Mucosa of rectum (tissue), 2 donors: ENCODE data around the gene FERMT3.

Experiments used
- H3K27ac ChIP-seq, 2 donors: one replicate each; pipeline ENCODE4 v1.7.0; 2013; ENCODE audit warnings: inconsistent platforms in 2 of 2, low read depth in 2 of 2, low read length in 2 of 2
- H3K27me3 ChIP-seq, 2 donors: one replicate each; pipeline ENCODE4 v1.7.0; 2013; ENCODE audit warnings: low read length in 2 of 2; ENCODE audit not compliant: control insufficient read depth in 2 of 2, insufficient read depth in 2 of 2
- H3K36me3 ChIP-seq, 2 donors: one replicate each; pipeline ENCODE4 v1.7.0; 2013; ENCODE audit warnings: low read length in 2 of 2; ENCODE audit not compliant: control insufficient read depth in 2 of 2, insufficient read depth in 2 of 2
- H3K4me1 ChIP-seq, 2 donors: one replicate each; pipeline ENCODE4 v1.7.0; 2013; ENCODE audit warnings: low read length in 2 of 2, mild to moderate bottlenecking in 1 of 2; ENCODE audit not compliant: control insufficient read depth in 2 of 2, insufficient read depth in 2 of 2
- H3K4me3 ChIP-seq, 2 donors: one replicate each; pipeline ENCODE4 v1.7.0; 2013; ENCODE audit warnings: low read length in 2 of 2
- H3K9ac ChIP-seq, 2 donors: one replicate each; pipeline ENCODE4 v1.7.0; 2013; ENCODE audit warnings: low read length in 2 of 2, low read depth in 1 of 2, mild to moderate bottlenecking in 1 of 2
- H3K9me3 ChIP-seq, 2 donors: one replicate each; pipeline ENCODE4 v1.7.0; 2013; ENCODE audit warnings: low read length in 2 of 2; ENCODE audit not compliant: control insufficient read depth in 2 of 2
- donor health status: healthy.
- donor health status: Normal muscosa, but diverticular disease.

Gene FERMT3

DNA sequence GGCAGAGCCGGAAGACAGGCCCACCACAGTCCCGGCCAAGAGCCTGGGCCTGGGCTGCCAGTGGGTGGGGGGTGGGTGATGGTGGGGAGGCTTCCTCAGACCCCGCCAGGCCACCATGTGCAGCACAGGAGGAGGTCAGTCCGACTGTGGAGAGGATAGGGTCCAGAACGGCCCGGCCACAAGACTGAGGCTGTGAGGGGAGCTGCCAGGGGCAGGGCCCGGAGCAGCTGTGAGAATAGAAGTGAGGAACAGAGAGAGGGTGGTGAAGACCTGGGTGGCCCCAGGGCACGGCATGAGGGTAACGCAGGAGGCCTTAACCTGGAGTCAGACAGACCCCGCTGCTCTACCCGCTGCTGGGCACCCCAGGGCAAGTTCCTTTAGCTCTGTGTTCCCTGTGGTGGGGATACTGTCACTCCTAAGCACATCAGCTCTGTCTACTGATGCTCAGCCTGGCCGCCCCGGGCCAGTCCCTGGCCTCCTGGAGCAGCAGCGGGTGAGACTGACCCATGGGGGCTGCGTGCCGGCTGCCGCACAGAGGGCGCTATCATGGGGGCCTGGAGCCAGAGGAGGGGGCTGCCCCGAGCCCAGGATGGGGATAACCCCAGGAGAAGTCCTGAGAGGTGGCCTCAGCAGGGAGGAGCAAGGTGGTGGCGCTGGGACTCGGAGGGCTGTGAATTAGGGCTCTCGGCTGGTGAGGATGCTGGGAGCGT, 1.7 kb downstream of the FERMT3 start:
- Histone ChIP-seq H3K4me1 (peaks cover 24 to 26% of the 10 kb centered on the region in 2 donors), H3K36me3 (peaks cover 9 to 23% of the 10 kb centered on the region in 2 donors), H3K9me3 (no peaks in the 10 kb centered on the region), H3K4me3 (peak overlapping the region; percentile 68 to 78), H3K27ac (peak overlapping the region; percentile 74 to 93), H3K9ac (peak overlapping the region; percentile 85 to 92), H3K27me3 (no peaks in the 10 kb centered on the region)

DNA sequence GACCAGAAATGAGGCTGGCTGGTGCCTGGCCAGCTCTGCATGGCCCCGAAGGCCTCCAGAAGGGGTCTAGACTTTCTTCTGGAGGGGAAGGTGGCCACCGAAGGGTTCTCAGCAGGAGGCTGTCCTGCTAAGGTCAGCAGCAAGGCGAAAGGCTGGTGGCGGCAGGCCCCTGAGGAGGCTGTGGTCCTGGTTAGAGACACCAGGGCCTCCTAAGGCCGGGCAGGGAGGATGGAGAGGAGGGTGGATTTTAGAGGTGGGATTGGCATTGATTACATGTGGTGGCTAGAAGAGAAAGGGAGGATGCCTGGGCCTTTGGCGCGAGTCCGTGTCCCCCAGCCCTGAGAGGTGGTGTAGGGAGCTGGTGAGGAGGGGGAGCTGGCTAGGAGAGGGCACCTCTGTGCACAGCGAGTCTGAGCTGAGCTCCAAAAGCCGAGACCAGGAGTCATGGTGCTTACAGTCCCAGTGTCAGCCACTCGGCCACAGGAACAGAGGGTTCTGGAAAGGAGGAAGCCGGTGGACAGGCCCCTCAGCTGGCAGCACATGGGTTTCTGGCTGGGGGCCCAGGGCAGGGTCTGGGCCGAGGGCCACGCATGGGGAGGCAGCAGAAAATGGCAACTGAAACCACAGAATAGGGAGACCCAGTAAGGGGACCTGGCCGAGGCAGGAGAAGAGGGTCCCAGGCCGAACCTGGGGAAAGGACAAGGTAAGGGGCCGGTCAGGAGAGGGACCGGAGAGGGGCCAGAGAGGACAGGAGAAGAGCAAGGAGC, 2.5 kb downstream of the FERMT3 start:
- Histone ChIP-seq H3K4me3 (no peak overlapping the region), H3K9ac (no peak overlapping the region), H3K36me3 (peaks cover 2 to 15% of the 10 kb centered on the region in 2 donors), H3K27me3 (no peaks in the 10 kb centered on the region), H3K27ac (no peak overlapping the region), H3K9me3 (no peaks in the 10 kb centered on the region), H3K4me1 (peaks cover 24 to 26% of the 10 kb centered on the region in 2 donors)

DNA sequence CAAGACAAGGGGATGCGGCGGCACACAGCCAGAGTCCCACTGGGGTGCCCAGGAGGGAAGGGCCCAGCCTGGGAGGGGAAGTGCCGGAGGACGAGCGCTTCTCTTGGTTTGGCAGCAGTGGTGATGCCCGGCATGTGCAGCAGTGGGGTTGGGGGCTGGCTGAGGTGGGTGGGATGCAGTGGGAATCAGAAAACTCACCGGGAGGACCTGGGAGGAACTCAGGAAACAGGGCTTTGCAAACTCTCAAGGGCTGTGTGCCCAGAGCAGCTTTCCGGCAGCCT, 3.0 kb downstream of the FERMT3 start:
- no peak overlapping the region for H3K4me3 ChIP-seq
- peaks cover 0 to 11% of the 10 kb centered on the region in 2 donors for H3K36me3 ChIP-seq
- no peak overlapping the region for H3K9ac ChIP-seq
- H3K9me3 ChIP-seq, result no peaks in the 10 kb centered on the region
- H3K4me1 ChIP-seq, result peaks cover 24 to 26% of the 10 kb centered on the region in 2 donors
- no peaks in the 10 kb centered on the region for H3K27me3 ChIP-seq
- H3K27ac ChIP-seq, result no peak overlapping the region

DNA sequence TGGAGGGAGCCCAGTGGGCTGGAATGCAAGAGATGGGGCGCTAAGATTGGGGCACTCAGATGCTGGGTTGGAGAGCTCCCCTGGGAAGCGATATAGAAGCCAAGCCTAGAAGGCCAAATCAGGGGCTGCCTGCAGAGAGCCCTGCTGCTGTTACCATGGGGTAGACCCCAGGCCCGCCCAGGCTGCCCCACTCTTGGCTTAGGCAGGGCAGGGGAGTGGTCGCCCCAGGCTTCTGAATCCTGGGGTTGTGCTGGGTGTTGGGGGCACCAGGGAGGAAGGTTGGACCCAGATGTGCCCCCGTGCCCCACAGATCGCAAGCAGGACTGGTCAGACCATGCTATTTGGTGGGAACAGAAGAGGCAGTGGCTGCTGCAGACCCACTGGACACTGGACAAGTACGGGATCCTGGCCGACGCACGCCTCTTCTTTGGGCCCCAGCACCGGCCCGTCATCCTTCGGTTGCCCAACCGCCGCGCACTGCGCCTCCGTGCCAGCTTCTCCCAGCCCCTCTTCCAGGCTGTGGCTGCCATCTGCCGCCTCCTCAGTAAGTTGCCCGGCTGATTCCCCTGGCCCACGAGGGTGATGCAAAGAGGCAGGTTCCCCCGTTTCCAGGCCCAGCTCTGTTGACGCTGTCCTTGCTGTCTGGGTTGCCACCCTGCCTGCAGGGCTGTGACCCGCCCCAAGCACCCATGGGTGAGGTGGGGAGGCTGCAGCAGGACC, 3.9 kb downstream of the FERMT3 start:
- H3K27me3 ChIP-seq, result no peaks in the 10 kb centered on the region
- peaks cover 18 to 21% of the 10 kb centered on the region in 2 donors for H3K4me1 ChIP-seq
- no peaks in the 10 kb centered on the region for H3K9me3 ChIP-seq
- H3K27ac ChIP-seq, result no peak overlapping the region
- H3K36me3 ChIP-seq, result peaks cover 0 to 13% of the 10 kb centered on the region in 2 donors
- no peak overlapping the region for H3K9ac ChIP-seq
- H3K4me3 ChIP-seq, result no peak overlapping the region

DNA sequence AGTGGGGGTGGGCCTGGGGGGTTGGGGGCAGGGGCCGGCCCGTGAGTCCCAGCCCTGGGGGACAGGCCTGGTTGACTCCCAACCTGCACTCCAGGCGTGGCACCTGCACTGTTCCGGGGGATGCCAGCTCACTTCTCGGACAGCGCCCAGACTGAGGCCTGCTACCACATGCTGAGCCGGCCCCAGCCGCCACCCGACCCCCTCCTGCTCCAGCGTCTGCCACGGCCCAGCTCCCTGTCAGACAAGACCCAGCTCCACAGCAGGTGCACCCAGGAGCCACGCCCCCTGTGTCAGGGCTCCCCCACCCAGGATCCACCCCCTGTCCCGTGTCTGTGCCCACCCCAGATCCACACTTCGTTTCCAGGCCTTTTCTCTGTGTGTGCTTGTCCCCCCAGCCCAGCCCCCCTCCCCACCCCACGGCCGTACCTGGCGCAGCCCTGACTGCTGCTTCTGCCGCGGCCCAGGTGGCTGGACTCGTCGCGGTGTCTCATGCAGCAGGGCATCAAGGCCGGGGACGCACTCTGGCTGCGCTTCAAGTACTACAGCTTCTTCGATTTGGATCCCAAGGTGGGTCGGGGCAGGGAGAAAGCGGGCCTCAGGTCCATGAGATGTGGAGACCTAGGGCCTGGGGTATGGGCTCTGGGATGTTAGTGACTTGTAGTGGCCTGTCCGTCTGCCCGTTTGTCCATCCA, 4.8 kb downstream of the FERMT3 start:
- no peak overlapping the region for H3K27ac ChIP-seq
- no peaks in the 10 kb centered on the region for H3K27me3 ChIP-seq
- no peak overlapping the region for H3K4me3 ChIP-seq
- no peak overlapping the region for H3K9ac ChIP-seq
- H3K9me3 ChIP-seq, result no peaks in the 10 kb centered on the region
- H3K36me3 ChIP-seq, result peaks cover 0 to 13% of the 10 kb centered on the region in 2 donors
- H3K4me1 ChIP-seq, result peaks cover 11 to 12% of the 10 kb centered on the region in 2 donors

DNA sequence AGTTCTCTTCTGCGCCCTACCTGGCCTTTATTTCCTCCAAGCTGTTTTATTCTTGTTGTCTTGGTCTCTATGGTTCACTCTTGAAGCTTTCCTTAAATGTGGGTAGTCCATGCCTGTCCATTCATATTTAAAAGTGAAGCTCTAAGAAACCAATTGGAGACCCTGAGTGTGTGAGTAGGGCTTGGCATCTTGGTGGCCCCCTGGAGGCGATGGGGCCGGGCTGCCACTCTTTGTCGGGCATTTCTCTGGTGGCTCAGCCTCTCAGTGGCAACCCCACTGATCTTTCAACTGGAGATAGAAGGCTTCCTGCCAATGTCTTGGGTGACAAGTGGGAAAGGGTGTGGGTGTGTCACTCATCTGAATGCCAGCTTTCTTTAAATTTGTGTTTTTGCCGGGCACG, 10.4 kb downstream of the FERMT3 start:
- peaks cover 13 to 21% of the 10 kb centered on the region in 2 donors for H3K36me3 ChIP-seq
- H3K4me3 ChIP-seq, result no peak overlapping the region
- H3K4me1 ChIP-seq, result peaks cover 0 to 2% of the 10 kb centered on the region in 2 donors
- no peak overlapping the region for H3K9ac ChIP-seq
- H3K27me3 ChIP-seq, result no peaks in the 10 kb centered on the region
- no peak overlapping the region for H3K27ac ChIP-seq
- H3K9me3 ChIP-seq, result no peaks in the 10 kb centered on the region

DNA sequence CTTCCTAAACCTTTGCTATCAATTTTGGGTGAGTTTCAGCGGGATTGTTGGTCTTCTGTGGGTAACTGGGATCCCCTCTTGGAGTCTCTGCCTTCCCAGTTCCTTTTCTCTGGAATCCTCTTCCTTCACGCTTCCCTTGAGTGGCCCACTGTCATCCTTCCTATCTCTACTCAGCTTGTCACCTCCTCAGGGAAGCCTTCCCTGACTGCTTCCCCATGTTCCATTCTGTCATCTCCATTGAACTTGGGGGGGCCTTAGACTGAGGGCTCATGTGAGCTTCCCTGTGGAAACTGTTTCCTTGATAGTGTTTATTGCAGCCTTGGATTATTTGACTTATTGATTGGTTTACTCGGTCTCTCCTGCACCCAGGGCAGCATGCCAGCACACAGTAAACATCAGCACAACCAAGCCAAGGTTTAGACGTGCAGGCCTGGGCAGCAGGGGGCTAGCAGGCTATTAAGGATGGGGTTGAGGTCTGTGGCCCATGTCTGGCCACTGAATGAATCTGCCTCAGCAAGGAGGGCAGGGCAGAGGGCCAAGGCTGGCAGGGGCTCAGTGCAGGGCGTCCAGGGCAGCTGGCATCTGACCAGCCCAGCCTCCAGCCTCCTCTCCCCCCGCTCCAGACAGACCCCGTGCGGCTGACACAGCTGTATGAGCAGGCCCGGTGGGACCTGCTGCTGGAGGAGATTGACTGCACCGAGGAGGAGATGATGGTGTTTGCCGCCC, 12.3 kb downstream of the FERMT3 start:
- peaks cover 0 to 2% of the 10 kb centered on the region in 2 donors for H3K4me1 ChIP-seq
- H3K27ac ChIP-seq, result no peak overlapping the region
- no peaks in the 10 kb centered on the region for H3K9me3 ChIP-seq
- H3K4me3 ChIP-seq, result no peak overlapping the region
- H3K9ac ChIP-seq, result no peak overlapping the region
- peaks cover 13 to 15% of the 10 kb centered on the region in 2 donors for H3K36me3 ChIP-seq
- H3K27me3 ChIP-seq, result no peaks in the 10 kb centered on the region

DNA sequence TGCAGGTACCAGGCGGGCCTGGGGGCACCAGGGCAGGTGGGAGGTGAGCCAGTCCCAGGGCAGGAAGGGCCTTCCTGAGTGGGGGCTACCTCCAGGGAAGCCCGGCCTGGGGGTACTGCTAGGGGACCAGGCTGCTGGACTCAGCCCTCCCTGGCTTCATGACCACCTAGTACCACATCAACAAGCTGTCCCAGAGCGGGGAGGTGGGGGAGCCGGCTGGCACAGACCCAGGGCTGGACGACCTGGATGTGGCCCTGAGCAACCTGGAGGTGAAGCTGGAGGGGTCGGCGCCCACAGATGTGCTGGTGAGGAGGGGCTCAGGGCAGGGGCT, 12.8 kb downstream of the FERMT3 start:
- H3K4me3 ChIP-seq, result no peak overlapping the region
- H3K36me3 ChIP-seq, result peaks cover 13 to 18% of the 10 kb centered on the region in 2 donors
- no peaks in the 10 kb centered on the region for H3K9me3 ChIP-seq
- no peak overlapping the region for H3K27ac ChIP-seq
- H3K4me1 ChIP-seq, result peaks cover 0 to 2% of the 10 kb centered on the region in 2 donors
- H3K9ac ChIP-seq, result no peak overlapping the region
- no peaks in the 10 kb centered on the region for H3K27me3 ChIP-seq

DNA sequence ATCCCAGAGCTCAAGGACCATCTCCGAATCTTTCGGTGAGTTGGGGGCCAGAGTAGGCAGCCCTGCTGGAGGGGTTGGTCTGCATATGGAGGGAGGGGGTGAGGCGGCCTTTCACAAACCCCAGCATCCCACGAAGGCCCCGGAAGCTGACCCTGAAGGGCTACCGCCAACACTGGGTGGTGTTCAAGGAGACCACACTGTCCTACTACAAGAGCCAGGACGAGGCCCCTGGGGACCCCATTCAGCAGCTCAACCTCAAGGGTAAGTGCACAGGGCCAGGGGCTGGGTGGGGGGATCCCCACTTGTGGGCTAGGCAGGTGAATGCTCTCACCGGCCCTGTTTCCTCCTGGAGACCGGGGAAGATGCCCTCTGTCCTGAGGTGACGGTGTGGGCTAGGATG, 13.2 kb downstream of the FERMT3 start:
- no peak overlapping the region for H3K4me3 ChIP-seq
- H3K9me3 ChIP-seq, result no peaks in the 10 kb centered on the region
- H3K27ac ChIP-seq, result no peak overlapping the region
- H3K9ac ChIP-seq, result no peak overlapping the region
- peaks cover 13 to 18% of the 10 kb centered on the region in 2 donors for H3K36me3 ChIP-seq
- no peaks in the 10 kb centered on the region for H3K27me3 ChIP-seq
- peaks cover 1 to 2% of the 10 kb centered on the region in 2 donors for H3K4me1 ChIP-seq
